ENCODE measurements around the gene RHEBL1.

GRCh38 chr12:49104822-49105221 is 35.0 kb upstream of the RHEBL1 start:
- TF ChIP-seq CTCF (IDR thresholded peaks at IDR 0.05; ENCODE audit: control extremely low read depth in 1 of 3, insufficient read depth in 1 of 3, low read depth in 1 of 3, low read length in 3 of 3) = no peak
- TF ChIP-seq SIRT6 (IDR thresholded peaks at IDR 0.05; ENCODE audit: low read length) = no peak
- TF ChIP-seq GTF2F1 (IDR thresholded peaks at IDR 0.05; ENCODE audit: borderline replicate concordance, low read depth, low read length) = no peak
- TF ChIP-seq CBX5 (IDR thresholded peaks at IDR 0.05; ENCODE audit: low read depth, low read length) = no peak
- no peak for TF ChIP-seq RAD21 (IDR thresholded peaks at IDR 0.05 in 1 of 2, conservative IDR thresholded peaks at IDR 0.05 in 1 of 2; ENCODE audit: low read depth in 2 of 2, low read length in 2 of 2)
- TF ChIP-seq POLR2A (IDR thresholded peaks at IDR 0.05; ENCODE audit: control extremely low read depth in 1 of 2, low read depth in 2 of 2, low read length in 2 of 2) = no peak
- TF ChIP-seq BCL11A (IDR thresholded peaks at IDR 0.05; ENCODE audit: low read depth in 2 of 2, low read length in 2 of 2) = no peak
- TF ChIP-seq CHD2 (IDR thresholded peaks at IDR 0.05; ENCODE audit: low read length) = no peak
- no peak for TF ChIP-seq SUZ12 (IDR thresholded peaks at IDR 0.05; ENCODE audit: low read length)
- TF ChIP-seq CBX8 (IDR thresholded peaks at IDR 0.05; ENCODE audit: borderline replicate concordance, low read depth, low read length) = no peak
- no peak for TF ChIP-seq TBP (IDR thresholded peaks at IDR 0.05; ENCODE audit: low read depth, low read length)
- no peak for TF ChIP-seq SP1 (IDR thresholded peaks at IDR 0.05; ENCODE audit: low read depth, low read length)
- TF ChIP-seq KDM5A (IDR thresholded peaks at IDR 0.05; ENCODE audit: low read length) = no peak

Measured in H1 (cell line).